Measurements from ENCODE around the gene LHFPL3. TPM values are rescaled to one million over a fixed set of nuclear protein-coding genes. Genes with fewer than 3 reads are reported as not detected.

Gene LHFPL3
- total and polyA plus RNA-seq, 5 donors from 2014 or later = not detected

- Histone ChIP-seq H3K9me3 (ENCODE audit: control insufficient read depth in 2 of 2, low read length in 2 of 2) (no peaks in the 10 kb centered on the region), H3K27me3 (ENCODE audit: control insufficient read depth, insufficient read depth, low read length) (no peaks in the 10 kb centered on the region), H3K4me1 (ENCODE audit: control insufficient read depth, insufficient read depth, low read length, poor library complexity, severe bottlenecking) (peaks cover 8% of the 10 kb centered on the region), H3K36me3 (ENCODE audit: control insufficient read depth, insufficient read depth, low read length) (no peaks in the 10 kb centered on the region), H3K4me3 (ENCODE audit: low read depth, low read length) (no peak overlapping the region), H3K27ac (ENCODE audit: insufficient read depth, low read length, poor library complexity, severe bottlenecking) (no peak overlapping the region)
- Mint-ChIP-seq H3K4me3 (no peak overlapping the region), H3K9me3 (no peaks in the 10 kb centered on the region), H3K4me1 (peaks cover 3 to 30% (median 18%) of the 10 kb centered on the region in 4 donors), H3K36me3 (peaks cover 4% of the 10 kb centered on the region), H3K27ac (peak overlapping the region in 2 of 3 donors; percentile 49 to 52), H3K27me3 (no peaks in the 10 kb centered on the region)
- no peak for DNase-seq
- no peak for ATAC-seq (ENCODE audit: low read depth in 2 of 2)
Observed at GRCh38 chr7:104951546-104951945, 623.1 kb downstream of the LHFPL3 start.

DNA sequence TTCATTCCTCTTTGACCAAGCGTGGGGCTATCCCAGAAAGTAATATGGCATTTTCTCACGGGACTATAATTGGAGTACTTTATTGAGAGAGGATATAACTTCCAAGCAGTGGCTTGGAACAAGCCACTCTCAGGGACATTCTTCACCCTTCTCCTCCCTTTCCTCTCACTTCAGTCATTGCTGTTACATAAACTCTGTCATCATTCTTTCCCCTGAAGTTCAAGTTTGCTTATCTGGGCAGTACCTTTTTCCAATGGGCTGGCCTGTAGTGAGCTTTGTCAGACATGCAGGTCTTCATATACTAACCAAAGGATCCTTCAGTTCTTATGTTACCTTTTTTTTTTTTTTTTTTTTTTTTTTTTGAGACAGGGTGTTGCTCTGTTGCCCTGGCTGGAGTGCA, 626.9 kb downstream of the LHFPL3 start:
- no peak overlapping the region for H3K27ac ChIP-seq (ENCODE audit: insufficient read depth, low read length, poor library complexity, severe bottlenecking)

More for the DNA sequence above, 626.9 kb downstream of the LHFPL3 start:
- Histone ChIP-seq H3K27me3 (ENCODE audit: control insufficient read depth, insufficient read depth, low read length) (no peaks in the 10 kb centered on the region), H3K9me3 (ENCODE audit: control insufficient read depth in 2 of 2, low read length in 2 of 2) (no peaks in the 10 kb centered on the region), H3K36me3 (ENCODE audit: control insufficient read depth, insufficient read depth, low read length) (no peaks in the 10 kb centered on the region), H3K4me1 (ENCODE audit: control insufficient read depth, insufficient read depth, low read length, poor library complexity, severe bottlenecking) (peaks cover 8% of the 10 kb centered on the region), H3K4me3 (ENCODE audit: low read depth, low read length) (no peak overlapping the region)
- peaks cover 10 to 32% (median 20%) of the 10 kb centered on the region in 4 donors for H3K4me1 Mint-ChIP-seq
- H3K36me3 Mint-ChIP-seq = peaks cover 4% of the 10 kb centered on the region
- DNase-seq = no peak
- no peaks in the 10 kb centered on the region for H3K27me3 Mint-ChIP-seq
- peaks cover 0 to 4% (median 0%) of the 10 kb centered on the region in 7 donors for H3K9me3 Mint-ChIP-seq
- H3K27ac Mint-ChIP-seq = peak overlapping the region in 2 of 3 donors; percentile 63 to 80
- no peak overlapping the region for H3K4me3 Mint-ChIP-seq
- ATAC-seq (ENCODE audit: low read depth in 2 of 2) = no peak

Other genes starting within 250 kb of the LHFPL3 start
- 16.7 TPM for gene ORC5, start 120.6 kb upstream of the LHFPL3 start, total RNA-seq
- gene ORC5, start 120.6 kb upstream of the LHFPL3 start, polyA plus RNA-seq = 10 to 100 TPM; 19.4 to 30.0 (median 29.1) TPM

Data from CD4-positive, CD25-positive, alpha-beta regulatory T cell (primary cell).